Uterus (tissue), 4 donors: ENCODE results near the gene MYO18B. TPM values are rescaled to one million over a fixed set of nuclear protein-coding genes. Genes with fewer than 3 reads are reported as not detected.

Source experiments
- DNase-seq, 2 donors: peaks; one replicate each; pipeline ENCODE4 v3.0.0-alpha.2; 2019 to 2020
- H3K27ac ChIP-seq, 2 donors: fragments of 200-600 bp; sonication (generic); 1 replicate in 1 of 2; 2 replicates in 1 of 2; pipeline ENCODE4 v1.5.1; 2016 to 2018
- H3K27me3 ChIP-seq, 2 donors: fragments of 200-600 bp; sonication (generic); one replicate each; pipeline ENCODE4 v1.5.1; 2018 to 2019; ENCODE audit warnings: control low read depth in 1 of 2
- H3K36me3 ChIP-seq, 2 donors: fragments of 200-600 bp; sonication (generic); one replicate each; pipeline ENCODE4 v1.5.1; 2019; ENCODE audit warnings: control low read depth in 1 of 2
- H3K4me1 ChIP-seq, 2 donors: fragments of 200-600 bp; sonication (generic); one replicate each; pipeline ENCODE4 v1.5.1; 2018 to 2019; ENCODE audit warnings: control low read depth in 1 of 2
- H3K4me3 ChIP-seq, 2 donors: fragments of 200-600 bp; sonication (generic); 1 replicate in 1 of 2; 2 replicates in 1 of 2; pipeline ENCODE4 v1.5.1; 2018 to 2019; ENCODE audit warnings: mild to moderate bottlenecking in 1 of 2
- H3K9me3 ChIP-seq, 2 donors: fragments of 200-600 bp; sonication (generic); one replicate each; pipeline ENCODE4 v1.5.1; 2019; ENCODE audit warnings: control low read depth in 1 of 2
- CTCF ChIP-seq, 4 experiments: fragments of 200-600 bp in 2 of 4; fragments of 450-650 bp in 2 of 4; sonication (generic) in 2 of 4; IDR thresholded peaks; one replicate each; pipeline ENCODE4 v1.5.1; 2016 to 2019; ENCODE audit warnings: antibody characterized with exemption in 4 of 4, mild to moderate bottlenecking in 2 of 4, moderate library complexity in 1 of 4
- POLR2A ChIP-seq, 2 donors: fragments of 450-650 bp; IDR thresholded peaks; one replicate each; pipeline ENCODE4 v1.6.1; 2016; ENCODE audit warnings: antibody characterized with exemption in 2 of 2, mild to moderate bottlenecking in 1 of 2, moderate library complexity in 1 of 2
- intact Hi-C: fragments of 100-400 bp; cut with DNase I; formaldehyde crosslinking; loops from one replicate; pipeline ENCODE4 v1.15.1; 2023; ENCODE audit warnings: low total_unique reads
- total RNA-seq, 4 donors: library from RNA; depleted of rRNA in 3 of 4; stranded (reverse); fragments of >200 nt in 3 of 4; gene quantifications; one replicate each; pipeline versions ENCODE4 v1.1.0 to v1.2.4, GENCODE V29; 2014 to 2023
- donor health status: DM: yes; HTN: yes; CAD: no.

MYO18B gene
- total RNA-seq, 4 donors from 2014 or later = 0.41 to 0.43 TPM; not detected in 2

GRCh38 chr22:25770333-25770732 is 28.3 kb downstream of the MYO18B start:
- intact Hi-C loops = no loop called here
- Histone ChIP-seq H3K27ac (no peak overlapping the region), H3K27me3 (no peaks in the 10 kb centered on the region), H3K4me1 (no peaks in the 10 kb centered on the region), H3K36me3 (no peaks in the 10 kb centered on the region), H3K4me3 (no peak overlapping the region), H3K9me3 (no peaks in the 10 kb centered on the region)
- DNase-seq = no peak
- TF ChIP-seq CTCF (IDR thresholded peaks at IDR 0.05) (no peak), POLR2A (IDR thresholded peaks at IDR 0.05) (no peak)

GRCh38 chr22:25772288-25772687 is 30.3 kb downstream of the MYO18B start:
- intact Hi-C loops = no loop called here

DNA sequence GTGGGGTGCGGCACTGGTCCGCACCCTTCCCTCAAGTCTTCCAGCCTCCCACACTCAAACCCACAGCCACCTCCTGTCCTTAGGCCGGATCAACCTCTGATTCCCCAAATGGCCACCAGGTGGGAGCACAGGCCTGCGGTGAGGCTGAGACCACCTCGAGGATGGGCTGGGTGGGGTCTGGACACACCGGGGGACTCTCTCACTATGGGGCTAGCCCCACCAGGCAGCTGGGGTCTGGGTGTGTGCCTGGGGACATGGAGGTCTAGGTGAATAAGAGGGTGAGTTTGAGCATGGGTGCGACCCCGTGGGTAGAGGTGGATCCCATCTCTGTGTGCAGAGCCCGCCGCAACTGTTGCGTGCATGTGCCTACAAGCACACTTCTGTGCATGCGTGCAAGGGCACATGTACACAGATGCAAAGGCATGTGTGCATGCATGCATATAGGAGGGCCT is 32.6 kb downstream of the MYO18B start:
- Histone ChIP-seq H3K36me3 (no peaks in the 10 kb centered on the region), H3K27ac (no peak overlapping the region), H3K27me3 (no peaks in the 10 kb centered on the region), H3K4me1 (no peaks in the 10 kb centered on the region), H3K4me3 (no peak overlapping the region), H3K9me3 (no peaks in the 10 kb centered on the region)
- no peak for DNase-seq
- no peak for TF ChIP-seq POLR2A (IDR thresholded peaks at IDR 0.05)
- peak in 2 of 4 experiments; percentile 15 for TF ChIP-seq CTCF (IDR thresholded peaks at IDR 0.05)
- intact Hi-C loops = no loop called here

More at GRCh38 chr22:25772288-25772687, 30.3 kb downstream of the MYO18B start:
- H3K36me3 ChIP-seq = no peaks in the 10 kb centered on the region
- DNase-seq = no peak
- H3K27ac ChIP-seq = no peak overlapping the region
- H3K9me3 ChIP-seq = no peaks in the 10 kb centered on the region
- no peak overlapping the region for H3K4me3 ChIP-seq
- no peaks in the 10 kb centered on the region for H3K27me3 ChIP-seq
- TF ChIP-seq POLR2A (IDR thresholded peaks at IDR 0.05) = no peak
- no peak for TF ChIP-seq CTCF (IDR thresholded peaks at IDR 0.05)
- H3K4me1 ChIP-seq = no peaks in the 10 kb centered on the region

GRCh38 chr22:25775531-25775930 is 33.5 kb downstream of the MYO18B start:
- Histone ChIP-seq H3K36me3 (no peaks in the 10 kb centered on the region), H3K4me1 (no peaks in the 10 kb centered on the region), H3K4me3 (no peak overlapping the region), H3K27me3 (no peaks in the 10 kb centered on the region), H3K27ac (no peak overlapping the region), H3K9me3 (no peaks in the 10 kb centered on the region)
- intact Hi-C loops = no loop called here
- TF ChIP-seq POLR2A (IDR thresholded peaks at IDR 0.05) = no peak
- TF ChIP-seq CTCF (IDR thresholded peaks at IDR 0.05) = no peak
- no peak for DNase-seq

GRCh38 chr22:25777411-25777810 is 35.4 kb downstream of the MYO18B start:
- no peaks in the 10 kb centered on the region for H3K9me3 ChIP-seq
- H3K4me3 ChIP-seq = no peak overlapping the region
- no peak overlapping the region for H3K27ac ChIP-seq
- no peaks in the 10 kb centered on the region for H3K36me3 ChIP-seq
- H3K4me1 ChIP-seq = no peaks in the 10 kb centered on the region
- H3K27me3 ChIP-seq = no peaks in the 10 kb centered on the region
- TF ChIP-seq POLR2A (IDR thresholded peaks at IDR 0.05) = no peak
- TF ChIP-seq CTCF (IDR thresholded peaks at IDR 0.05) = no peak
- no peak for DNase-seq
- intact Hi-C loops = no loop called here
